22Rv1 (cell line): Measurements from ENCODE around the gene SLC7A8.

Experiments
- H3K27ac ChIP-seq: fragments of 450-650 bp; 2 replicates; pipeline ENCODE4 v1.5.1; 2017
- CTCF ChIP-seq: fragments of 450-650 bp; IDR thresholded peaks from 2 replicates; pipeline ENCODE4 v1.5.1; 2017; ENCODE audit warnings: mild to moderate bottlenecking
- ZFX ChIP-seq: fragments of 450-650 bp; IDR thresholded peaks from 2 replicates; pipeline ENCODE4 v1.6.1; 2017; ENCODE audit warnings: antibody characterized with exemption, borderline replicate concordance

Gene SLC7A8

DNA sequence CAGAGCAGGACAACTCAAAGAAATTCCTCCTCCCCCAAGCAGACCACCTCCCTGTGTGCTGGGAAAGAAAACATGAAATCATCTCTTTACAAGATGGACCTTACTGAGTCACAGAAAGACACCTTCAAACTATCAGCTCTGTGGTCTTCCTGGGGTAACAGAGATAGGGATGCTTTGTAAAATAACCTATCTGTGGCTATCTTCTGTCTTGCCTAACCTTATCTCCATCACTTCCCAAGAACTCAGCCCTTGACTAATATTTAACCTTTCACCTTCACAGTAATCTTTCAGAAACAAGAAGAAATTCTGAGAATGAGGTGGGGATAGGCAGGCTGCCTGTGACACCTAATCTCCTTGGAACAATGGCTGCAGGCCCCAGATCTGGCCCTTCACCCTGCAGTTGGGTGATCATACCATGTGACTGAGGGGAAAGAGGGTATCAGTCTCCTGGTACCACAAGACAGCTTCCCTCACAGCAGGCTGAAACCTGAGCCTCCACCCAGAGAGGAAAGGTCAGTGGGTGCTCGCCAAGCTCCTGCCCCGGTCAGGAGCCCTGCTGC is 37.0 kb downstream of the SLC7A8 start:
- no peak overlapping the region for H3K27ac ChIP-seq
- no peak for TF ChIP-seq CTCF
- no peak for TF ChIP-seq ZFX

- H3K27ac ChIP-seq = no peak overlapping the region
- TF ChIP-seq CTCF (no peak), ZFX (no peak)
These were observed 37.6 kb downstream of the SLC7A8 start for GRCh38 chr14:23145794-23146350.

GRCh38 chr14:23143911-23144310 is 39.5 kb downstream of the SLC7A8 start:
- no peak overlapping the region for H3K27ac ChIP-seq
- no peak for TF ChIP-seq ZFX
- TF ChIP-seq CTCF = no peak

DNA sequence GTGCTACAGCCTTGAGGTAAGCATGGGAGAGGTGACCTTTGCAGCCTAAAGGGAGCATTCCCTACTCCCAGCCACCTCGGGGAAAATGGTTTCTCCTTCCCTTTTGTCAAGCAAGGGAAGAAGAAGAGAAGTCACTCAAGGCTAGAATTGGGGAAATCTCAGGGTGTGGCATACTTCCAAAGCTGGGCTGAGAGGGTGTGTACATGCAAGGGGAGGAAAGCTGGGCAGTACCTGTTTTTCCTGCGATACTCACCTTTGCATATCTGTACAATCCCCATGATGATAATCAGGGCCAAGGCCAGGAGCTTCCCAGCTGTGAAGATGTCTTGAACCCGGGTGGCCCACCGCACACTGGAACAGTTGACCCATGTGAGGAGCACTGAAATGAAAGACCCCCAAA is 40.6 kb downstream of the SLC7A8 start:
- TF ChIP-seq ZFX (no peak), CTCF (no peak)
- H3K27ac ChIP-seq = no peak overlapping the region

GRCh38 chr14:23141706-23142444 is 41.6 kb downstream of the SLC7A8 start:
- no peak for TF ChIP-seq ZFX
- TF ChIP-seq CTCF = no peak
- no peak overlapping the region for H3K27ac ChIP-seq

DNA sequence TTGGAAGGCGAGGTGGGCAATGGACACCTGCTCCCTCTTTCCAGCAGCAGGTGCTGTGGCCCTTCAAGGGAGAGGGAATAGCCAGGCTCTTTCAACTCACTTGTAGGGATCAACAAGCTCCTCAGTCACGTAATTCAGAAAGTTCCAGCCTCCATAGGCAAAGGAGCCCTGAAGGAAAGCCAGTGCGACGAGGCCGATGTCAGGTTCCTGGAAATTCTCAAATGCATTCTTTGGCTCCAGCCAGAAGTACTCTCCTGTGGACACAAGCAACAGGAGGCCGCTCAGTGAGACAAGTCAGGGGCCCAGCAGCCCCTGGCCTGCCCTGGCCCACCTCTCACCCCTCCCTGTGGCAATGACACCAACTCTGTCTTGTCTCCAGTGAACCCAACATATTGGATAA is 43.1 kb downstream of the SLC7A8 start:
- TF ChIP-seq CTCF = no peak
- no peak for TF ChIP-seq ZFX
- no peak overlapping the region for H3K27ac ChIP-seq

GRCh38 chr14:23139874-23140273 is 43.6 kb downstream of the SLC7A8 start:
- no peak overlapping the region for H3K27ac ChIP-seq
- no peak for TF ChIP-seq ZFX
- TF ChIP-seq CTCF = no peak
